Lung (tissue), 12 donors: ENCODE measurements around the gene CNTNAP2. TPM values are rescaled to one million over a fixed set of nuclear protein-coding genes. Genes with fewer than 3 reads are reported as not detected.

Experiments used
- ATAC-seq: fragments of 200-7000 bp; cut with Tn5 transposase; one replicate; pipeline ENCODE4 v1.9.1; 2020; ENCODE audit warnings: moderate number of reproducible peaks; ENCODE audit not compliant: insufficient read depth, low FRiP score
- DNase-seq, 3 donors: peaks; one replicate each; pipeline ENCODE4 v3.0.0-alpha.2; 2013 to 2017
- H3K27ac ChIP-seq, 2 donors: one replicate each; pipeline ENCODE4 v1.5.1; 2013; ENCODE audit warnings: mild to moderate bottlenecking in 2 of 2, moderate library complexity in 2 of 2, control low read depth in 1 of 2, inconsistent platforms in 1 of 2, low read depth in 1 of 2, low read length in 1 of 2
- H3K27me3 ChIP-seq, 3 donors: one replicate each; pipeline ENCODE4 v1.5.1; 2013; ENCODE audit warnings: low read length in 2 of 3; ENCODE audit not compliant: control insufficient read depth in 3 of 3, insufficient read depth in 3 of 3
- H3K36me3 ChIP-seq, 4 donors: one replicate each; pipeline ENCODE4 v1.5.1; 2013; ENCODE audit warnings: low read length in 4 of 4, mild to moderate bottlenecking in 1 of 4, moderate library complexity in 1 of 4; ENCODE audit not compliant: control insufficient read depth in 4 of 4, insufficient read depth in 4 of 4
- H3K4me1 ChIP-seq, 5 donors: one replicate each; pipeline ENCODE4 v1.5.1; 2013; ENCODE audit warnings: low read length in 5 of 5, mild to moderate bottlenecking in 2 of 5, moderate library complexity in 1 of 5; ENCODE audit not compliant: control insufficient read depth in 5 of 5, insufficient read depth in 5 of 5
- H3K4me3 ChIP-seq: one replicate; pipeline ENCODE4 v1.5.1; 2013; ENCODE audit warnings: mild to moderate bottlenecking, control low read depth, moderate library complexity
- H3K9ac ChIP-seq, 2 donors: one replicate each; pipeline ENCODE4 v1.5.1; 2013; ENCODE audit warnings: low read length in 2 of 2, control low read depth in 1 of 2; ENCODE audit not compliant: insufficient read depth in 1 of 2
- H3K9me3 ChIP-seq, 4 donors: one replicate each; pipeline ENCODE4 v1.5.1; 2013; ENCODE audit warnings: low read length in 3 of 4, mild to moderate bottlenecking in 1 of 4, moderate library complexity in 1 of 4; ENCODE audit not compliant: control insufficient read depth in 4 of 4, insufficient read depth in 3 of 4
- WGBS, 2 donors: extraction: QIAGEN DNeasy Blood & Tissue Kit; methylation state at CpG; one replicate each; pipeline ENCODE4 v1.1.7; 2013; 5-methylcytosine and 5-hydroxymethylcytosine counted together
- polyA plus RNA-seq, 2 donors: library from polyadenylated mRNA; stranded (reverse); fragments of 200-250 nt; gene quantifications; one replicate each; pipeline ENCODE4 v1.2.1, GENCODE V29; 2013
- total RNA-seq, 2 donors: library from RNA; depleted of rRNA in 1 of 2; stranded (reverse); fragments of >200 nt in 1 of 2; gene quantifications; one replicate each; pipeline ENCODE4 v1.2.1, GENCODE V29; 2014 to 2021
- TF ChIP-seq, protein P1 (sequence below): IDR thresholded peaks from 2 replicates; pipeline ENCODE4 v1.5.1; 2012; ENCODE audit warnings: mild to moderate bottlenecking; ENCODE audit errors: control extremely low read depth, extremely low read depth
- donor health status: control.
- donor health status: control.
- donor health status: Bipolar disorder and iron deficiency.
- donor health status: healthy.
- donor health status: DM: yes; HTN: yes; CAD: no.

CNTNAP2 gene
- total and polyA plus RNA-seq, 4 donors, result 0.18 to 45.3 (median 0.52) TPM

DNA sequence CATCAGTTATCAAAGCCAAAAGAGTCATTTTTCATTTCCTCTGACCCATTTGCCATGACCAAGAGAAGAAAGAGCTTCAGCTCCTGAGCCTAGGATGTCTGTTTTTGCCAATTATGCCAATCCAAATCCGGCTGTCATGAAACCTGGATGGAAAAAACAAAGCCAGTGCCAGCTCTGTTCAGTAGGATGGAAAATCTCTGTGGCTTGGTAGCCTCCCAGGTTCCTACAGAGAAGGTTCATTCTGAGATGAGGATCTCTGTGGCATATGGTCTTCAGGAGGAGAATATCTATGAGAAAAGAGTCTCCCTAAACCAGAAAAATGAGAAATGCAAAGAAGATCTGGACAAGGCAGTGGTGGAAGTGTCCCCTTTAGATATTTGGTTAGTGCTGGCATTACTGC is 475.4 kb downstream of the CNTNAP2 start:
- TF ChIP-seq, protein P1, sequence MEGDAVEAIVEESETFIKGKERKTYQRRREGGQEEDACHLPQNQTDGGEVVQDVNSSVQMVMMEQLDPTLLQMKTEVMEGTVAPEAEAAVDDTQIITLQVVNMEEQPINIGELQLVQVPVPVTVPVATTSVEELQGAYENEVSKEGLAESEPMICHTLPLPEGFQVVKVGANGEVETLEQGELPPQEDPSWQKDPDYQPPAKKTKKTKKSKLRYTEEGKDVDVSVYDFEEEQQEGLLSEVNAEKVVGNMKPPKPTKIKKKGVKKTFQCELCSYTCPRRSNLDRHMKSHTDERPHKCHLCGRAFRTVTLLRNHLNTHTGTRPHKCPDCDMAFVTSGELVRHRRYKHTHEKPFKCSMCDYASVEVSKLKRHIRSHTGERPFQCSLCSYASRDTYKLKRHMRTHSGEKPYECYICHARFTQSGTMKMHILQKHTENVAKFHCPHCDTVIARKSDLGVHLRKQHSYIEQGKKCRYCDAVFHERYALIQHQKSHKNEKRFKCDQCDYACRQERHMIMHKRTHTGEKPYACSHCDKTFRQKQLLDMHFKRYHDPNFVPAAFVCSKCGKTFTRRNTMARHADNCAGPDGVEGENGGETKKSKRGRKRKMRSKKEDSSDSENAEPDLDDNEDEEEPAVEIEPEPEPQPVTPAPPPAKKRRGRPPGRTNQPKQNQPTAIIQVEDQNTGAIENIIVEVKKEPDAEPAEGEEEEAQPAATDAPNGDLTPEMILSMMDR, result no peak
- no peaks in the 10 kb centered on the region for H3K27me3 ChIP-seq
- WGBS, 2 donors, result 68 to 70% methylated on average over 1 of the region's 1 CpG
- no peaks in the 10 kb centered on the region for H3K4me1 ChIP-seq
- no peak for ATAC-seq
- no peak overlapping the region for H3K4me3 ChIP-seq
- no peak for DNase-seq
- no peak overlapping the region for H3K27ac ChIP-seq
- H3K9ac ChIP-seq, result no peak overlapping the region
- no peaks in the 10 kb centered on the region for H3K36me3 ChIP-seq
- H3K9me3 ChIP-seq, result peaks cover 0 to 5% (median 0%) of the 10 kb centered on the region in 4 donors

DNA sequence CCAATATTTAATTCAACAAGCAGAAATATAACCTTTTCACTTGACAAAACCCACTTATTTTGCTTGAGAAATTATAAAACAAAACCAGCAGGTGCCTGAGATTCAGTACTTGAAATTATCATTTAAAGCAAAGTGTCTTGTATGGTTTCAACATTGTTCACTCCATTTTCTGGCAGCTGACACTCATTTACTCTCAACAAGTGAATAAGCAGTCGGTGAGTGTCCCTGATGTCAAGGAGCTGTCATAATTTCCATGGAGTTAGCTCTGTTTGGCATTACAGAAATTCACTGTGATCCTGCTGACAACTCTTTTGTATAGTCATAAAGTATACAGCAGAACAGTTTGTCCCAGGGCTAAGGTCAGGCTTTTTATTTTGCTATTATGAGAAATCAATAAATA is 490.0 kb downstream of the CNTNAP2 start:
- no peak for ATAC-seq
- WGBS, 2 donors, result 76 to 93% methylated on average over 1 of the region's 1 CpG

DNA sequence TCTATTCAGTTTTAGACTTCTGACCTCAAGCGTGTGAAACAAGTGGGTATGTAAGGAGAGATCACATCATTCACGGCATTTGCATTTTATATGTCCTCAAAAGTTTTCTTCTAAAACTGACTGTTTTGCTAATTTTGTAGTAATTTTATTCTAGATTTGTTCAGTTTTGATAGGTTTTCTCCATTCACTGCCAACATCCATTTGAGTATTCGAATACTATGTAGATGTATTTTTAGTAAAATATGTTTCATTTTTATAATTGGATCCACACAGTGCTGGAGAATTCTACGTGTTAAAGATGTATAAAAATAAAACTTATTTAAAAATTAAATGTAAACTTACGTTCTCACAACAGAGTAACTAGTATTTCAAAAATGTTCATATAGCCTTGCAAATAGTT is 503.0 kb downstream of the CNTNAP2 start:
- no peak overlapping the region for H3K27ac ChIP-seq
- TF ChIP-seq, protein P1, result no peak
- H3K9ac ChIP-seq, result no peak overlapping the region
- H3K27me3 ChIP-seq, result no peaks in the 10 kb centered on the region
- H3K4me1 ChIP-seq, result no peaks in the 10 kb centered on the region
- H3K36me3 ChIP-seq, result no peaks in the 10 kb centered on the region
- 72 to 81% methylated on average over 5 of the region's 5 CpGs for WGBS, 2 donors
- DNase-seq (no peak), ATAC-seq (no peak)
- no peak overlapping the region for H3K4me3 ChIP-seq
- peaks cover 0 to 2% (median 0%) of the 10 kb centered on the region in 4 donors for H3K9me3 ChIP-seq

More for the DNA sequence above, 490.0 kb downstream of the CNTNAP2 start:
- Histone ChIP-seq H3K4me3 (no peak overlapping the region), H3K9ac (no peak overlapping the region), H3K36me3 (no peaks in the 10 kb centered on the region), H3K27ac (no peak overlapping the region), H3K4me1 (no peaks in the 10 kb centered on the region), H3K9me3 (no peaks in the 10 kb centered on the region), H3K27me3 (no peaks in the 10 kb centered on the region)
- TF ChIP-seq, protein P1, result no peak
- no peak for DNase-seq

DNA sequence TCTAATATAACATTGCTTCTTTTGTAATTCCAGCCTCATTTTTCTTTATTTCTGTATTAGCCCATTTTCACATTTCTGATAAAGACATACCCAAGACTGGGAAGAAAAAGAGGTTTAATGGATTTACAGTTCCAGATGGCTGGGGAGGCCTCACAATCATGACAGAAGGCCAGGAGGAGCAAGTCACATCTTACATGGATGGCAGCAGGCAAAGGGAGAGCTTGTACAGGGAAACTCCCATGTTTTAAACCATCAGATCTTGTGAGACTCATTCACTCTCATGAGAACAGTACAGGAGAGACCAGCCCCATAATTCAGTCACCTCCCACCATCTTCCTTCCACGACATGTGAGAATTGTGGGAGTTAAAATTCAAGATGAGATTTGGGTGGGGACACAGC is 510.3 kb downstream of the CNTNAP2 start:
- no peak overlapping the region for H3K27ac ChIP-seq
- no peak overlapping the region for H3K4me3 ChIP-seq
- TF ChIP-seq, protein P1, result no peak
- peaks cover 0 to 2% (median 0%) of the 10 kb centered on the region in 4 donors for H3K9me3 ChIP-seq
- H3K36me3 ChIP-seq, result no peaks in the 10 kb centered on the region
- ATAC-seq (no peak), DNase-seq (no peak)
- H3K9ac ChIP-seq, result no peak overlapping the region
- H3K27me3 ChIP-seq, result no peaks in the 10 kb centered on the region
- 58 to 69% methylated on average over 1 of the region's 1 CpG for WGBS, 2 donors
- peaks cover 0 to 4% (median 0%) of the 10 kb centered on the region in 5 donors for H3K4me1 ChIP-seq
